GM19099 (cell line): ENCODE results near the gene OR52E8.

Experiments
- POLR2A ChIP-seq: IDR thresholded peaks from 3 replicates; pipeline ENCODE4 v1.6.1; 2011; ENCODE audit warnings: low read depth; ENCODE audit not compliant: insufficient read length; ENCODE audit errors: extremely low read depth

Gene OR52E8

DNA sequence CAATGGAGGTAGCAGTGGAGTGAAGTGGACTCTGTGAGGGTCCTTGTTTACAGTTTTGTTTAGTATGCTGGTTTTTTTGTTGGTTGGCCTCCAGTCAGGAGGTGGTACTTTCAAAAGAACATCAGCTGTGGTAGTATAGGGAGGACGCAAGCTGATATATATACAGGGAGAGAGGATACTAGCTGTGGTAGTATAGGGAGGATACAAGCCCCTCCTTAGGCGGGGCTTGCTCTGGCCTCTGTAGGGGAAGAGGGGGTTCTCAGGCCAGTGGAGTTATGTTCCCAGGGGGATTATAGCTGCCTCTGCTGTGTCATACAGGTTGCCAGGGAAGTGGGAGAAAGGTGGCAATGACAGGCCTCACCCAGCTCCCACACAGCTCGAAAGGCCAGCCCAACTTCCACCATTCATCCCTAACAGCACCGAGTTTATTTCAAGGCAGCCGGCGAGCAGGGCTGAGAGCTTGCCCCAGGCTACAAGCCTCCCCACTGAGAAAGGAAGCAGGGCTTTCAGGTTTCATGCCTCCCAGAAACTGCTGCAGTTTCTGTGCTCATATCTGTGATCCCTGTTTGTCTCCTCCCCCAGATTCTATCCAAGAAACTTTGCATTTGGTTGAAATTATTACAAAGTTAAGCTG is 26.2 kb downstream of the OR52E8 start:
- TF ChIP-seq POLR2A = no peak

DNA sequence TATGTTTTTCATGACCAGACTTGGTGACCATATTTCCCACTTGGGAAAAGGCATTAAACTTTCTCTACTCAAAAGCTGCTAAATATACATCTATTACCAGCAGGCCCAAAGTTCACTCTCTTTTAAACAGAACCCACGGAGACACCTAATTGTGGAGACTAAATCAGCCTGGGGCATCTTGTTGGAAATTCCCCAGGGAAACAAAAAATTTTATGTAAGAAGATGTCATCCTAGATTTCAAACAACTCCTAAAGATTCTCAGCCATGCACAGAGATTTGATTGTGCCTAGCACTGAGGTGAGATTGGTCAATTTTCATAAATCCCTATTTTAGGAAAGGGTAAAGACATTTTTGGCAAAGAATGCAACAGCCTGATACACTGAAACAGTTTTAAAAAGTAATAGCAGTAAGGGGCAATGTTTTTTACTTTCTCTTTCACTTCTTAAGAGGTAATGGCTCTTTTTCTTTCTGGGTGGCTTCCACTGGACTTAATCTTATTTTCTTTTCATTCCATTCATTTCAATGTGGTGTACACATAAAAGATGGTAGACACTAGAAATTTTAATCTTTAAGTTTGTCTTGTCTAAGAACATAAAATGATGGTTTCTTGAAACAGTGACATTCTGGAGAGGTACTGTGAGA is 39.1 kb downstream of the OR52E8 start:
- no peak for TF ChIP-seq POLR2A

DNA sequence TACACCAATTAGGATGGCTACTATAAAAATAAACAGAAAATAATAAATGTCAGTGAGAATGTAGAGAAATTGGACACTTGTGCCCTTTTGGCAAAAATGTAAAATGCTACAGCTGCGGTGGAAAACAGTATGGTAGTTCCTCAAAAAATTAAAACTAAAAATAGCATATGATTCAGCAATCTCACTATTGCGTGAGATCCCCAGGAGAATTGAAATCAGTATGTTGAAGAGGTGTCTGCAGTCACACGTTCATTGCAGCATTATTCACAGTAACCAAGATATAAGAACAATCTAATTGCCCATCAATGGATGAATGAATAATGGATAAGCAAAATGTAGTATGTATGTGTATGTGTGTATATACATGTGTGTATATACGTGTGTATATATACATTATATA is 42.0 kb downstream of the OR52E8 start:
- TF ChIP-seq POLR2A = no peak

DNA sequence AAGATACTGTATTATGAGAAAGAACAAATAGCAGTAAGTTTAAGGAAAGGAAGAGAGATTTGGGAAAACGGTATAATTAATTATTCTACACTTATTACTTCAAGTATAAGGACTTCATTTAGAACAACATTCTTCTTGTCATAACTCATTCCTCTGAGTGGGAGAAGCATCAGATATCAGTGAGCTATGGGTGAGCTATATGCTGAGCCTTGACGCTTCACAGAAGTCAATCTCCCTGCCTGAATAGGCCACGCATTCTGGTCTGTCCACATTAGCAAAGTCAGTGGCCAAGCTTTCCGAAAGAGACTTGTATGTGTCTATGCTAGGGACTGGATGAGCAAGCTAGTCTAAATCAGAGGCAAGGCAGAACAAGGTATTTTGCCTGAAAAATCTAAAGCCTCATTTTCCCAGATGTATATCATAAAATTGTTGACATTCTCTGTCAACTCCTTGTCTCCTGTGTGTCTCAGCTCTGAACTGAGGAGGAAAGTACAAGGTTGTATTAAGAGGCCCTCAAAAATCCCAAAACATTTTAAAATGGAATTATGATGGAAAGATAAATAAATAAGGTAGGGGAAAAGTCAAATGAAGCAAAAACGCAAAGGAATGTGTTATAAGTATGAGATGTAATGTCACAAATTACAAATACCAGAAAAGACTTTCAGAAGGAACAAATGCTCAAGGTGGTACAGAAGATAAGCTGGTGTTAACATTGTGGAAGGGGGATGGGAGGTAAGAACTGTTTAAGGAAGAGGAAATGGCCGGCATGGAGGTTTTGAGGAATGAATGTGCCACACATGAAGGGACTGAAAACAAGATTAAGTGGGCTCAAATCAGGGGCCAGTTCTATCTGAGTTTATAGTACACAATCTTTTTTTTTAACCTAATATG is 47.3 kb downstream of the OR52E8 start:
- no peak for TF ChIP-seq POLR2A

DNA sequence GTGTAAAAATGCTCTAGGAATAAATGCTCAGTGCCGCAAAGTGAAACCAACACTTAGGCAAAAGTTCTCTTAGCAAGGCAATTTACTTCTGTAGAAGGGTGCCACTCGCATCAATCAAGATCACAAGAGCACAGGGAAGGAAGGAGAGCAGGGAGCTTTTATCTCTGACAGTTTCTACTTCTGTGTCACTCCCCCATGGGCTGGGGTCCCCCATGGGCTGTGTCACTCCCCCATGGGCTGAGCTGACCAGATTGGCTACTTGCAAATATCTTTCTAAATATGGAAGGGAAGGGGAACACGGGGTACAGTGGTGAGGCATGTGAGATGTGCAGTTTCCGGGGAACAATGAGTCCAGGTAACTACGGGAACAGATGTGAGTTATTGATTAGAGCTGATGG is 48.4 kb downstream of the OR52E8 start:
- no peak for TF ChIP-seq POLR2A

DNA sequence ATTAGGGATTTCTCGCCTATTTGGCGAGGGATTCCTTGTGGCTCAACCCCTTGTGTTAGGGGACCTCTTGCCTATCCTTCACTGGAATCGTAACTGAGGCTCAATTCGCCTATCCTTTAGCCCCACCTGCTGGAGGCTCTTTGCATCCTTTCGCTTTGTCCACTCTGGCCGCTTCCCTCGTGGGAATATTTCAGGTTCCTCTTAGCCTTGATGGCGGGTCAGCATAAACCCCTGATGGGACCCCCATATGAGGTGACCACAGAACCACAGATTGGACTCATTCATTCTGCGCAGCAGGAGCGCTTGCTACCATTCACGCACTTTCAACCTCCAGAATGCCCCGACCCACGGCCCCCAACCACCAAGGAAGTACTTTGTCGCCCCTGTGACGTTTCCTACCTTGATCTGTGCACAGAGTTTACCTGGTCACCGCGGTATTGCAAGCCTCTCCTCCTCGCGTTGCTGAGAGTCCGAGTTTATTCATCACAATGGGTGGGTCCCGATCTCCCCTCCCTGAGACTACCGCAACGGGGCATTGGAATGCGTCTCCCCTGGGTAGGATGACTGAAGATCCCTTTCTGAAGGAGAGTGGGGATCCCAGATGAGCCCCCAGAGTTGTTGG is 48.9 kb downstream of the OR52E8 start, which contains the start of gene OR52N2:
OR52N2 (plus strand) TSS at position 425 of the 622 bp plus-strand sequence. CDS start 11,412 bp downstream, outside the sequence.
- no peak for TF ChIP-seq POLR2A

DNA sequence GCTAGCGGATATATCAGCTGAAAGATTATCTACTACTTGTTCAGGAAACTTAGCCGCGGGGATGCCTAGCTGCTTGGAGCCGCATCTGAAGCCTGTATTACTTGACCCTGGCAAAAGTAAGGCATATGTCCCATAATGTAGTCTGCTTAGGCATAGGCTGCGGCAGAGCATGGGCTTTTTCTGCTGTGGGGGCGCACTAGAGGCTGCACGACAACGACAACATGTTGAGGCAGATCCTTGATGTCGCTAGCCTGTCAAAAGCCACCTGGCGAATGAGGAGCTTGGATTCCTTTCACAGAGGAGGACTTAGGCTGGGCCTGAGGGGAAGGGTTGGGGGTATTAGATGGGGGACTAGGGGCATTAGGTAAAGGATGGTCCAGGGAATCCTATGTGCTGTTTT is 49.9 kb downstream of the OR52E8 start:
- no peak for TF ChIP-seq POLR2A
